Lower leg skin (tissue), 3 donors: ENCODE measurements around the gene CA5A.

Experiments used
- CTCF ChIP-seq, 3 donors: fragments of 450-650 bp; IDR thresholded peaks; one replicate each; pipeline ENCODE4 v1.5.1; 2016; ENCODE audit warnings: antibody characterized with exemption in 3 of 3, mild to moderate bottlenecking in 3 of 3, moderate library complexity in 2 of 3
- POLR2A ChIP-seq, 2 donors: fragments of 450-650 bp; IDR thresholded peaks; one replicate each; pipeline ENCODE4 v1.6.1; 2016 to 2017; ENCODE audit warnings: antibody characterized with exemption in 2 of 2, mild to moderate bottlenecking in 1 of 2, moderate library complexity in 1 of 2

- TF ChIP-seq CTCF (IDR thresholded peaks at IDR 0.05), result no peak
- no peak for TF ChIP-seq POLR2A (IDR thresholded peaks at IDR 0.05)
Measured at GRCh38 chr16:87954826-87955225, 18.5 kb upstream of the CA5A start.
